Stimulated activated CD8-positive, alpha-beta memory T cell treated with anti-CD3 and anti-CD28 coated beads, Interleukin-15, amount 100 ng/mL, for 24 hours (primary cell): Measurements from ENCODE around the gene CCT3.

Source experiments
- DNase-seq: peaks from one replicate; pipeline ENCODE4 v3.0.0-alpha.2; 2020; ENCODE audit warnings: low read depth

The CCT3 gene

DNA sequence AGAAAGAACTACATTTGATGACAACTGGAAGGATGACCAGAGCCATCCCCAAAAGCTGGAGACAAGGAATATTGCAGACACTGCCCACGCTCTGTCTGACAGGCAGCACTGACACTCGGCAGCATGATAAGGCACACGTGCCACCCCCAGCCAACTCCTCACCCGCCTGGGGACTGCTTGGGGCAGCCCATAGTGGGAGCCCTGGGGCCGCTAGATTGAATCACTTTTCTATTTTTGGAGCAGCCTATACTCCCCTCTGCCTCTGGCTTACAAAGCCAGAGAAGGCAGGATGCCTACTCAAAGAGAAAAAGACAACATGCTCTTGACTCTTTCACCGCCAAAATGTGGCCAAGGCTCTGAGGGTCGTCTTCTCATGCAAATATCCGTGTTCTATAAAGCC, 56.8 kb downstream of the CCT3 start:
- DNase-seq: peak; percentile 21

DNA sequence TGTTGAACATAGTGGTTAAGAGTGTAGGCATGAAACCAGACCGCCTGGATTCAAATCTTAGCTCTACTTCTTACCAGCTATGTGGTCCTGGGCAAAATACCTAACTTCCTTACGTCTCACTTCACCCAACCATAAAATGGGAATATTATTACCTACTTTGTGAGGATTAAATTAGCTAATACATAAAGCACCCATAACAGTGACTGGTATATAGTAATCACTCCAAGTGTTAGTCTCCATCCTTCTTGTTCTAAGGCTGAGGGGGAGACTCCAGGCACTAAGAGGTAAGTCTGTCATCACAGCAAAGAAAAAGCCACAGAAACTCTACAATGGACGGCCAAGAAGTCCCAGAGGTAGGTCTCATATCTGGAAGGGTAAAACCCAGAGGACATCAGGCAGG, 58.3 kb downstream of the CCT3 start:
- DNase-seq: no peak

DNA sequence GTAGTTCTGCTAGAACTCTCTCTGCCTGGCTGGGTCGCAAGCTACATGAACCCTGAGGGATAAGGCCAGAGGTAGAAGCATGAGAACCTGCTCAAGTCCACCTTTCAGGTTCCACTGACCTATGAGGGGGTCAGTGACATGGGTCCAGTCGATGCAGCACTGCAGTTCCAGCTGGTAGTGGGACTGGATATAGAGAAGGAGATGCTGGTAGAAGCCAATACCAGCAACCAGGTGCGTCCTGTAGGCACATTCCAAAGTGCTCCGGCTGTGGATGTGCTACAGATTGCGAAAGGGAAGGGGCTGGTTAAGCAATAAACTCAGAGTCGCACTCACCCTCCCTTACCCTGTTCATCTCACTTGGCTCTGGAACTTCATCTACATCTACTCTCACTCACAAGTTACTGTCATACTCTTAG, 61.1 kb downstream of the CCT3 start:
- DNase-seq: no peak

DNA sequence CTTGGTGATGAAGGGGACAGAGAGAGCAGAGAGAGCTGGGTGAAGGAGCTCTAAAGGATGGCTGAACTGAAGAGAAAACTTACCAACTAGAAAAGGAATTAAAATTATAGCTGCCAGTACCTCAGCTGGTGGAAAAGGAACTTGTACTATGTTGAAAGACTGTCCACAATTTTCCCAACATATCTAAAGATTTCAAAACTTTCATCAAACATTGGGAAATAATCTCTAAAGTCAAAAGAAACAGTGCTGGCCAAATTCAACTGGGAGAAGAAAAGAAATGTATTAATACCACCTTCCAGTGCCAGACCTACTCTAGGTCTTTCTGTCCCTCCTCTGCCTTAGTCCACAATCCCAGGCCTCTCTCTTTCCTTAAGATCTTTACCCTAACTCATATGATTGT, 61.6 kb downstream of the CCT3 start:
- no peak for DNase-seq

DNA sequence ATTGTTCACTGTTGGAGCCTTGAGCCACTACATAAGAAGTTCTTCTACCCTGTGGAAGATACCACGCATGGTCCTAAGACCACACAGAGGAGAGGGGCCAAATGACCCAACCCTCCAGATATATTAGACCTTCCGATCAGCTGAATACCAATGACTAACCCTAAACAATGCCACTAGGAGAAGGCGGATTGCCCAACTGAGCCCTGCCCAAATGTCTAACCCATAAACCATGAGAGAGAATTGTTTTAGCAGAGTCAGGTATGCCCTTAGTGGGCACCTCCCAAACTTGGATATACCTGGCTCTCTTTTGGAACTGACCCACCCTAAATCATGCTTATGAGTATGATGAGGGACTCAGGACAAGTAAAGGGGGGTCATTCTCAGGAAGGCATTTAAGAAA, 67.8 kb downstream of the CCT3 start:
- DNase-seq: no peak

DNA sequence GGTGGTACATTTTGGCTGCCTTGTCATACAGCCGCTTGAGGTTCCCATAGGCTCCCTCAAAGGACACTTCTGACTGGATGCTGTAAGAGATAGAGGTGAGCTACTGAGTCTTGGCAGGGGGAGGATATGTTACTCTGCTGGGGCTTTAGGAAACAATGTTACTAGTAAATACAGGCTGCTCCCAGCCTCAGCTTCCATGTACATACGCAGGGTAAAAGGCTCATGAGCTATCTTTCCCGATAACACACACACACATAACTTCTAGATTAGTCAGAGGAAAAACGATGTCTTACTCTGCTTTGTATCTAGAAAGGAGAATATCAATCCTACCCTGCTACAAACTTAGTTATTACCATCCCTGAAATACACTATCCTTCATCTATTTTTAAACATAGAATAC, 69.8 kb downstream of the CCT3 start:
- no peak for DNase-seq

DNA sequence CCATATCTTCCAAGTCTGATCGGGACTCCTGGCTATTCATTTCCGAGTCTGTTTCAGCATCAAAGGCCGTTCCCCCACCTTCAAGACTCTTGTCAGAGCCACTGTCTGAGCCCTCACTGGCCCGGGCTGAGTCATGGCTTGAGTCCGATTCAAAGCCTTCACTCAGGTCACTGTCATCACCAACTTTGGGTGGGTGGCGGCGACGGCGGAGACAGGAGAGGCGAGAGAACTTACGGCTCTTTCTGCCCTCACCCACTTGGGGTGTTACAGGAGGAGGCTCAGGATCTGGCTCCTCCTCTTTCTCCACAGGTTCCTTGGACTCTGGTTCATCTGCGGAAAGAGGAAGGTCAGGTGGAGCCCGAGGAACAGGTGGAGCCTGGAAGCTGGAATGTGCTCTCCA, 72.0 kb downstream of the CCT3 start:
- DNase-seq: no peak

DNA sequence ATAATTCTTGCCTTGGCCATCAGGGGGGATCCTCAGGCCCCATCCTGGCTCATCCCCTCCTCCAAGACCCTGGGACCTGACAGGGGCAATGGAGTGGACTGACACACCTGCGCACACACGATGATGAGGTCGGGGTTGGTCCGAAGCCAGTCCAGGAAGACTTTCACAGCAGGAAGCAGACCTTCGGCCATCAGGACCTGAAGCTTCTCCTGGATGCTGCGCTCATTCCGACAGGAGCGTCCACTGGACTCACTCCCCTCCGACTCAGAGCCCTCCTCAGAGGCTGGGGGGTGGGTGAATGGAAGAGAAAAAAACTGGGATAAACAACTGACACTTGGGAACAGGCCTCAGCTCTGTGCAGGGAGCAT, 74.8 kb downstream of the CCT3 start:
- DNase-seq: no peak

DNA sequence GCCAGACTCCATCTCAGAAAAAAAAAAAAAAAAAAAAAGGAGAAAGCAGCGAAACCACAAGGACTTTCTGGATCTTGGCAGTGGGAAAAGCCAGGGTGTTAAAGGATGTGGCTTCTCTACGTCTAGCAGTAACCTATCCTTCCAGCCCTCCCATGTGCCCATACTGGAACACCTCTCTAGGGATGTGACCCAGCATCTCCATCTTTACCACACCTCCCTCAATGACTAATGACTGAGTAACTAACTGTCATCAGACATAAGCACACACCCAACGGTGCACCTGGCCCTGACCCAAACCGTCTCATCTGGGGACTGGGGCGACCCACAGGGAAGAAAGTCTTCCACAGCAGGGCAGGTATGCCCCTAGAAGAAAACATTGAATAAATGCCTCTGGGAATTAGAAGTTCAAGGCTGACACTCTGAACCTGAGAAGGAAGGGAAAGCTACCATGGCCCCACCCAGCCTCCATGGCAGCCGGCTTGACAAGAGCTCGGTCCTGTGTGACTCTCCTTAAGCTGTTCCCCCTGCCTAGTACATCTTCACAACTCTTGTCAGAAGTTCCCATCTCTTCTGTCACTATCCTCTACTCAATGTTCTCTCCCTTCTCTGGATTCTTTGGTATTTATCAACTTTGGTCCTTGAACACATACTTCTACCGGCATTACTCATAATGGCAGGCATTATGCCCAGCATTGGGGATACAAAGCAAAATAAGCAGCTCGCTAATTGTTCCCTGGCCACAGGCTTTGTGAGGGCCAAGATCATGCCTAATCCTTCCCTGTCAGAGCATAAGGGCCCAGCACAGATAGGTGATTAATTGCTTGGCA, 75.4 kb downstream of the CCT3 start:
- no peak for DNase-seq

DNA sequence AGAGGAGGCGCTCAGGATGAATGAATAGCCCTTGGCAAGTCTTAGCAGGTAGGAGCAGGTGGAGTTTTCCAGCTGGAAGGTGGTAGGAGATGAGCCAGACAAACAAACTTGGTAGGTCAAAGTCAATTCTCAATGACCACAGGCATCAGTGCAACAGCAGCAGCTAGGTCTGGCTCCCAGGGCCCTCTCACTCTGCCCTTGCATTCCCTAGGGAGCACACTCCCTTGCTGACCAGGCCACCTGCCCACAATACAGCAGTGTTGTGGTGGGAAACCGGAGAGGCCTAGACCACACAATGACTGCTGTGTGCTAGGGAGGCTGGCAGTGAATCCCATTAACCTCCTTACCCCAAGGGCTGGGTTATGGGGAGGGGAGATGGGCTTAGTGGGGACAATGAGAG, 77.2 kb downstream of the CCT3 start:
- DNase-seq: no peak

DNA sequence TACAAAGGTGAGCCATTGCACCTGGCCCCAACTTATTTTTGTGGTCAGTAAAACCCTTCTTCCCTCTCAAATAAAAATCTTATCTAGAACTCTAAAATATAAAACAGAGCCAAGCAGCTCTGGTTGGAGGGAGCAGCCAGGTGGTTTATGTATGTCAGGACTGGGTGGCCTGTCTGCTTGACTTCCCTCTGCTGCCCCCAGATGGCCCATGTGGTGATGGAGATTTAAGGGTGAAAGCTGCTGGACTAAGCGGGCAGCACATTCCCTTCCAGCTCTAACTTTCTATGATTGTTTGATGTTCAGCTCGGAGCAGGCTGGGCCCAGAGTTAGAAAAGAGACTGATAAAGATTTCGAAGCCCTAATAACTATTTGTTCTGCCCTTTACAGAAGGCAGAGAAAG, 78.3 kb downstream of the CCT3 start:
- no peak for DNase-seq
